MCF 10A (cell line): Measurements from ENCODE around the gene BCL2L12. TPM values are rescaled to one million over a fixed set of nuclear protein-coding genes. Genes with fewer than 3 reads are reported as not detected.

Source experiments
- BruUV-seq: library from RNA; stranded (reverse); fragments of 400-500 nt; replicated peaks from 2 replicates; lab custom pipeline; 2021; lab: Mats Ljungman, UMichigan
- CTCF ChIA-PET: fragments of 300-600 bp; sonication (Branson Sonifier 250); formaldehyde crosslinking; extraction: SDS; loops from one replicate; lab custom pipeline; 2021; ENCODE audit warnings: antibody characterized with exemption, inconsistent platforms; lab: Yijun Ruan, JAX
- POLR2A ChIA-PET: fragments of 300-600, 350-650 bp; sonication (Branson Sonifier 250); formaldehyde crosslinking; extraction: SDS; loops from one replicate; lab custom pipeline; 2020; ENCODE audit warnings: antibody characterized with exemption, inconsistent platforms; lab: Yijun Ruan, JAX
- DNase-seq: peaks from one replicate; pipeline ENCODE4 v3.0.0-alpha.2; 2018; ENCODE audit not compliant: unreplicated experiment
- H3K27ac Mint-ChIP-seq: one replicate; pipeline ENCODE4 v1.8.0; 2022; ENCODE audit warnings: mild to moderate bottlenecking, low read depth, mixed read lengths; ENCODE audit not compliant: unreplicated experiment
- H3K27me3 Mint-ChIP-seq: one replicate; pipeline ENCODE4 v1.8.0; 2022; ENCODE audit warnings: mixed read lengths; ENCODE audit not compliant: insufficient read depth, unreplicated experiment
- H3K36me3 Mint-ChIP-seq: one replicate; pipeline ENCODE4 v1.8.0; 2022; ENCODE audit warnings: mild to moderate bottlenecking, moderate library complexity, mixed read lengths; ENCODE audit not compliant: insufficient read depth, unreplicated experiment
- H3K4me1 Mint-ChIP-seq: one replicate; pipeline ENCODE4 v1.8.0; 2022; ENCODE audit warnings: mixed read lengths; ENCODE audit not compliant: insufficient read depth, unreplicated experiment
- H3K4me3 Mint-ChIP-seq: one replicate; pipeline ENCODE4 v1.8.0; 2022; ENCODE audit warnings: mild to moderate bottlenecking, moderate library complexity, mixed read lengths; ENCODE audit not compliant: unreplicated experiment
- H3K9me3 Mint-ChIP-seq: one replicate; pipeline ENCODE4 v1.8.0; 2022; ENCODE audit warnings: mixed read lengths; ENCODE audit not compliant: unreplicated experiment
- CTCF ChIP-seq: fragments of 200-600 bp; IDR thresholded peaks from one replicate; pipeline ENCODE4 v1.8.0; 2022; ENCODE audit warnings: antibody characterized with exemption, mild to moderate bottlenecking; ENCODE audit not compliant: unreplicated experiment
- intact Hi-C: fragments of 100-400 bp; cut with micrococcal nuclease; formaldehyde crosslinking; loops from 2 replicates; pipeline ENCODE4 v1.14.1; 2022
- total RNA-seq: library from RNA; stranded (reverse); gene quantifications from 2 replicates; pipeline ENCODE4 v1.2.3, GENCODE V29; 2022

BCL2L12 gene
- total RNA-seq, 1 experiment from 2014 or later: 36.0 TPM

- no peaks in the 10 kb centered on the region for H3K9me3 Mint-ChIP-seq
- intact Hi-C loops: loop anchor here (1.0 to 10.0 kb wide), 4 partner anchors 37 to 178 kb away; partner anchors contain the start of genes AP2A1, PRR12, PTOV1 and RRAS
- peak overlapping the region; percentile 96 for H3K4me3 Mint-ChIP-seq
- peak; percentile 100 for DNase-seq
- H3K27me3 Mint-ChIP-seq: no peaks in the 10 kb centered on the region
- H3K4me1 Mint-ChIP-seq: peaks cover 20% of the 10 kb centered on the region
- peak overlapping the region; percentile 99 for H3K27ac Mint-ChIP-seq
- TF ChIP-seq CTCF: no peak
- BruUV-seq: no TSS peak
- peaks cover 41% of the 10 kb centered on the region for H3K36me3 Mint-ChIP-seq
- ChIA-PET CTCF (interaction anchor here (0.6 to 1.2 kb wide), 3 partner anchors 11 to 108 kb away, joined by 4 to 5 read pairs (median 4); partner anchors contain the start of genes BCL2L12 and IRF3), POLR2A (interaction anchor here (0.5 to 8.4 kb wide), 32 partner anchors 9 to 1691 kb away, joined by 3 to 121 read pairs (median 6); partner anchors contain the start of genes ADM5, AKT1S1, ALDH16A1 and AP2A1)
Measured at GRCh38 chr19:49676784-49677230, 11.1 kb downstream of the BCL2L12 start.

GRCh38 chr19:49677231-49677900 lies 11.6 kb downstream of the BCL2L12 start, which contains the start of gene PRMT1:
PRMT1 (plus strand) TSS chr19:49677271; CDS start chr19:49677281, 10 bp downstream.
- ChIA-PET CTCF (interaction anchor here (0.6 to 1.1 kb wide), 5 partner anchors 17 to 170 kb away, joined by 3 to 4 read pairs (median 4); no protein-coding TSS in a partner anchor), POLR2A (interaction anchor here (0.7 to 8.4 kb wide), 23 partner anchors 10 to 707 kb away, joined by 3 to 121 read pairs (median 7); partner anchors contain the start of genes ADM5, AKT1S1, AP2A1 and BCL2L12)
- Mint-ChIP-seq H3K4me3 (peak within 1 kb of the TSS; percentile 96), H3K9me3 (no peaks in the 10 kb centered on the region), H3K27me3 (no peaks in the 10 kb centered on the region), H3K27ac (peak within 1 kb of the TSS; percentile 99), H3K36me3 (peaks cover 46% of the 10 kb centered on the region), H3K4me1 (peaks cover 15% of the 10 kb centered on the region)
- no peak for TF ChIP-seq CTCF
- TSS peak; percentile 51 for BruUV-seq
- intact Hi-C loops: loop anchor here (5.0 to 10.0 kb wide), 3 partner anchors 85 to 177 kb away; partner anchors contain the start of genes AP2A1, PRR12 and PTOV1
- no peak for DNase-seq

- BruUV-seq: no TSS peak
- peaks cover 52% of the 10 kb centered on the region for H3K36me3 Mint-ChIP-seq
- DNase-seq: peak; percentile 79
- intact Hi-C loops: loop anchor here (1.0 to 10.0 kb wide), 4 partner anchors 86 to 177 kb away; partner anchors contain the start of genes AP2A1, PRR12 and PTOV1
- POLR2A ChIA-PET: interaction anchor here (0.6 to 8.4 kb wide), 17 partner anchors 12 to 251 kb away, joined by 3 to 121 read pairs (median 7); partner anchors contain the start of genes AKT1S1, AP2A1, ATF5 and BCL2L12
- peak; percentile 71 for TF ChIP-seq CTCF
- peak overlapping the region; percentile 60 for H3K27ac Mint-ChIP-seq
- H3K27me3 Mint-ChIP-seq: no peaks in the 10 kb centered on the region
- peak overlapping the region; percentile 96 for H3K4me3 Mint-ChIP-seq
- peaks cover 12% of the 10 kb centered on the region for H3K4me1 Mint-ChIP-seq
- CTCF ChIA-PET: interaction anchor here (0.5 to 1.5 kb wide), 11 partner anchors 9 to 549 kb away, joined by 3 to 5 read pairs (median 3); partner anchors contain the start of gene RRAS
- H3K9me3 Mint-ChIP-seq: no peaks in the 10 kb centered on the region
Measured at GRCh38 chr19:49677901-49678674, 12.4 kb downstream of the BCL2L12 start.
